K562 (cell line): ENCODE results near the gene ATAD5. TPM values are rescaled to one million over a fixed set of nuclear protein-coding genes. Genes with fewer than 3 reads are reported as not detected.
A peak's percentile ranks its signal among the peaks of the same experiment; 100 is the strongest.

Experiments used
- ATAC-seq: fragments of 200-7000 bp; cut with Tn5 transposase; 3 replicates; pipeline ENCODE4 v1.9.1; 2020; ENCODE audit warnings: moderate library complexity
- BruUV-seq: library from RNA; stranded (reverse); fragments of 400-500 nt; replicated peaks from 2 replicates; lab custom pipeline; 2021; lab: Mats Ljungman, UMichigan
- CTCF ChIA-PET: fragments of 300-600 bp; formaldehyde crosslinking; extraction: SDS; loops from one replicate; lab custom pipeline; 2021; ENCODE audit warnings: low intra/inter-chr PET ratio; lab: Yijun Ruan, JAX
- POLR2A ChIA-PET: fragments of 300-600, 350-650 bp; sonication (Branson Sonifier 250); formaldehyde crosslinking; extraction: SDS; loops from one replicate; lab custom pipeline; 2021; ENCODE audit warnings: antibody characterized with exemption, inconsistent platforms; lab: Yijun Ruan, JAX
- DNase-seq, 4 experiments: peaks; one replicate each; pipeline versions ENCODE4 v3.0.0 to v3.0.0-alpha.2; 2011 to 2018; ENCODE audit warnings: low spot score in 3 of 4, mixed read lengths in 3 of 4; ENCODE audit errors: extremely low read depth in 1 of 4
- FAIRE-seq: peaks from 2 replicates; lab custom pipeline; 2011; peaks lifted over from hg19 to GRCh38; lab: Jason Lieb, UNC
- H2AFZ ChIP-seq: 2 replicates; pipeline ENCODE4 v1.6.0; 2011; ENCODE audit warnings: low read depth, low read length, control low read depth, inconsistent platforms
- H3K27ac ChIP-seq: fragments of 200-600 bp; 3 replicates; pipeline ENCODE4 v1.8.0; 2011; ENCODE audit warnings: low read depth, mild to moderate bottlenecking, control low read depth, inconsistent platforms, low read length, moderate library complexity, mixed read lengths; ENCODE audit errors: extremely low read depth
- H3K27me3 ChIP-seq, 2 experiments: fragments of 300-600 bp in 1 of 2; 2 replicates in 1 of 2; 3 replicates in 1 of 2; pipeline versions ENCODE4 v1.6.0 to v1.8.0; 2011; ENCODE audit warnings: inconsistent platforms in 2 of 2, low read length in 2 of 2, mild to moderate bottlenecking in 1 of 2, mixed read lengths in 1 of 2, moderate library complexity in 1 of 2; ENCODE audit not compliant: control insufficient read depth in 2 of 2, insufficient read depth in 2 of 2
- H3K36me3 ChIP-seq: fragments of 300-600 bp; 3 replicates; pipeline ENCODE4 v1.8.0; 2011; ENCODE audit warnings: mild to moderate bottlenecking, low read length, inconsistent platforms; ENCODE audit not compliant: control insufficient read depth, insufficient read depth
- H3K4me1 ChIP-seq, 2 experiments: fragments of 200-600 bp in 1 of 2; replicated peaks in 1 of 2; 2 replicates in 1 of 2; 3 replicates in 1 of 2; pipeline versions ENCODE4 v1.5.1 to v1.8.0; 2011; ENCODE audit warnings: inconsistent platforms in 2 of 2, low read length in 2 of 2, mild to moderate bottlenecking in 1 of 2, mixed read lengths in 1 of 2, moderate library complexity in 1 of 2; ENCODE audit not compliant: control insufficient read depth in 2 of 2, insufficient read depth in 2 of 2
- H3K4me2 ChIP-seq: 2 replicates; pipeline ENCODE4 v1.6.1; 2011; ENCODE audit warnings: low read length, control low read depth, inconsistent platforms, mixed read lengths; ENCODE audit not compliant: insufficient read depth
- H3K4me3 ChIP-seq: fragments of 200-600 bp; sonication (generic), shearing (Covaris generic); 2 replicates; pipeline ENCODE4 v1.5.1; 2016; ENCODE audit warnings: control low read depth, inconsistent platforms
- H3K79me2 ChIP-seq: fragments of 200-600 bp; 3 replicates; pipeline ENCODE4 v1.8.0; 2011; ENCODE audit warnings: low read length, inconsistent platforms; ENCODE audit not compliant: control insufficient read depth, insufficient read depth
- H3K9ac ChIP-seq, 2 experiments: 2 replicates each; pipeline versions ENCODE4 v1.6.0 to v1.6.1; 2011; ENCODE audit warnings: low read depth in 2 of 2, low read length in 2 of 2, control low read depth in 1 of 2, inconsistent platforms in 1 of 2, mild to moderate bottlenecking in 1 of 2, mixed read lengths in 1 of 2; ENCODE audit not compliant: insufficient read depth in 1 of 2
- H3K9me1 ChIP-seq: one replicate; pipeline ENCODE4 v1.6.0; 2011; ENCODE audit warnings: inconsistent platforms, mild to moderate bottlenecking, low read length, moderate library complexity; ENCODE audit not compliant: control insufficient read depth, insufficient read depth
- H3K9me3 ChIP-seq: replicated peaks from 2 replicates; pipeline ENCODE4 v1.5.1; 2011; ENCODE audit warnings: low read depth, low read length, inconsistent platforms; ENCODE audit not compliant: control insufficient read depth, insufficient read depth
- H4K20me1 ChIP-seq: replicated peaks from 2 replicates; pipeline ENCODE4 v1.6.1; 2011; ENCODE audit warnings: low read length, inconsistent platforms, mixed read lengths; ENCODE audit not compliant: control insufficient read depth, insufficient read depth
- CREB1 ChIP-seq, 2 experiments: sonication (generic) in 1 of 2; formaldehyde crosslinking in 1 of 2; IDR thresholded peaks; 2 replicates each; pipeline versions ENCODE4 v1.6.1 to v1.8.0; 2012 to 2022; ENCODE audit warnings: inconsistent platforms in 1 of 2, mild to moderate bottlenecking in 1 of 2, missing genetic modification reagents in 1 of 2, moderate library complexity in 1 of 2
- ETS1 ChIP-seq: conservative IDR thresholded peaks from 2 replicates; pipeline ENCODE4 v1.6.1; 2011; ENCODE audit warnings: low read depth, mild to moderate bottlenecking, low read length; ENCODE audit not compliant: control insufficient read depth
- KDM5B ChIP-seq: fragments of 200-600 bp; sonication (generic); IDR thresholded peaks from 2 replicates; pipeline ENCODE4 v1.6.1; 2012; ENCODE audit warnings: low read depth, mild to moderate bottlenecking, moderate library complexity, low read length, control low read depth, inconsistent platforms; ENCODE audit not compliant: insufficient replicate concordance
- OTX1 ChIP-seq: fragments of 450-650 bp; formaldehyde crosslinking; IDR thresholded peaks from 2 replicates; pipeline ENCODE4 v1.4.0; 2022; ENCODE audit warnings: mild to moderate bottlenecking
- POLR2AphosphoS5 ChIP-seq: IDR thresholded peaks from 2 replicates; pipeline ENCODE4 v1.6.1; 2011; ENCODE audit warnings: mild to moderate bottlenecking, low read depth, low read length, moderate library complexity; ENCODE audit not compliant: control insufficient read depth, insufficient read depth
- ZNF395 ChIP-seq: fragments of 200-800 bp; sonication (Bioruptor generic); IDR thresholded peaks from 2 replicates; pipeline ENCODE4 v1.6.1; 2017; ENCODE audit warnings: missing genetic modification characterization, missing compliant biosample characterization
- ZNF77 ChIP-seq: fragments of 250-450 bp; sonication (Bioruptor Pico); IDR thresholded peaks from 2 replicates; pipeline ENCODE4 v1.5.0; 2020
- WGBS: fragments of 100-300 bp; shearing (Covaris generic); methylation state at CpG from one replicate; pipeline ENCODE4 v1.1.6; 2016; ENCODE audit warnings: low coverage, mixed read lengths; ENCODE audit not compliant: insufficient coverage; ENCODE audit errors: missing lambda C conversion rate; 5-methylcytosine and 5-hydroxymethylcytosine counted together
- in situ Hi-C: fragments of 300-500 bp; cut with MboI; formaldehyde crosslinking; loops from 4 replicates; pipeline ENCODE4 v1.15.0; 2018; ENCODE audit warnings: inconsistent platforms, mixed read lengths
- intact Hi-C: fragments of 100-400 bp; cut with micrococcal nuclease; formaldehyde crosslinking; loops from 2 replicates; pipeline ENCODE4 v1.14.2; 2022
- polyA plus RNA-seq, 8 experiments: library from polyadenylated mRNA; depleted of rRNA in 4 of 8; stranded (reverse) in 5 of 8; unstranded in 3 of 8; fragments of >200 nt; fragmentation: Nextera tagmentation in 2 of 8; fragmentation: Illumina TruSeq in 1 of 8; extraction: Ambion mirVana in 2 of 8; extraction: Trizol in 1 of 8; gene quantifications; 2 replicates each; pipeline versions ENCODE4 v1.2.1 to v1.2.3, GENCODE V29; 2011 to 2014; ENCODE audit warnings: inconsistent platforms in 1 of 8, missing spikeins in 1 of 8
- total RNA-seq, 7 experiments: library from RNA; depleted of rRNA in 6 of 7; stranded (reverse); fragments of >200 nt in 6 of 7; fragmentation: Illumina TruSeq in 2 of 7; extraction: Trizol in 2 of 7; gene quantifications; 2 replicates each; pipeline versions ENCODE4 v1.2.1 to v1.2.3, GENCODE V29; 2011 to 2021; ENCODE audit warnings: low replicate concordance in 1 of 7
- TF ChIP-seq, protein P1 (sequence below): fragments of 450-650 bp; IDR thresholded peaks from 2 replicates; pipeline ENCODE4 v1.6.1; 2016; ENCODE audit warnings: low read depth, mild to moderate bottlenecking, moderate library complexity

Gene ATAD5
- total and polyA plus RNA-seq, 9 of the 15 experiments (the other 6 are each of a cell fraction or from before 2014, with no cell fraction given) = 4.6 to 25.6 (median 19.5) TPM

DNA sequence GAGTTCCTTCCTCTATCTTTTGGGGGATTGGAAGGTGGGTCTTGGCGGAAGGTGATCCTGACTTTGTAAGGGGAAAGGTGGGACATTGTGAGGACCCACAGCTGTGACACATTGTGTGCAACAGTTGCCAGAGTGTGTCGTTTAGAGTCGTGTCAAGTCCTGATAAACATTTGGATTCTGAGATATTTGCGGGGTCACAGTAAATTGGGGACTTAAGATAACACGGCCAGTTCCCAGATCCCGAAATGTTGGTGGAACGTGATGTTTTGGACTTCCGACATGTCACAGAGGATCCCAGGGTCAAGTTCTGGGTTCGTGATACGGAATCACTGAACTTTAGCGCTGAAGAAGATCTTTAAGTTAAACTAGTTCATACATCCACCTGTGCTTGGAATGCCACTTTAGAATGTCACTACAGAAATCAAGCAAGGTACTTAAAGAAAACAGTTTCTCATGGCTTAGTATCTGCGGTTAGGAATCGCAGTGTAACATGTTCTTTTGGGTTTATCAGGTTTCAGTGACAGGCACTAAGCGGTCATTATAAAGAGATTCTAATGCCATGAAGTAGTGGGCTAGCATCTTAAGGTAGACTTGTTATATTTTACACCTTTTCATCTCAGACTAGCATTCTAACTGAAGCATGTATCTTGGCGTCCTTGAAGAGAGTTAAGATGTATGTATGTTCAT is 815 bp downstream of the ATAD5 start (continued):
- TF ChIP-seq POLR2AphosphoS5 = 0 out of 2 replicates have a peak, but pooled peaks have one; percentile 17
- 0 out of 2 replicates have a peak, but pooled peaks have one; percentile 11 for TF ChIP-seq CREB1 (IDR thresholded peaks at IDR 0.05)
- no peak for TF ChIP-seq CREB1 (CRISPR knock-in tag; IDR thresholded peaks at IDR 0.05)
- TF ChIP-seq ETS1 = 0 out of 2 replicates have a peak, but pooled peaks have one; percentile 13
- 0 out of 2 replicates have a peak, but pooled peaks have one; percentile 41 for TF ChIP-seq ZNF395 (CRISPR knock-in tag)
- TF ChIP-seq, all 486 proteins: peak for 10

DNA sequence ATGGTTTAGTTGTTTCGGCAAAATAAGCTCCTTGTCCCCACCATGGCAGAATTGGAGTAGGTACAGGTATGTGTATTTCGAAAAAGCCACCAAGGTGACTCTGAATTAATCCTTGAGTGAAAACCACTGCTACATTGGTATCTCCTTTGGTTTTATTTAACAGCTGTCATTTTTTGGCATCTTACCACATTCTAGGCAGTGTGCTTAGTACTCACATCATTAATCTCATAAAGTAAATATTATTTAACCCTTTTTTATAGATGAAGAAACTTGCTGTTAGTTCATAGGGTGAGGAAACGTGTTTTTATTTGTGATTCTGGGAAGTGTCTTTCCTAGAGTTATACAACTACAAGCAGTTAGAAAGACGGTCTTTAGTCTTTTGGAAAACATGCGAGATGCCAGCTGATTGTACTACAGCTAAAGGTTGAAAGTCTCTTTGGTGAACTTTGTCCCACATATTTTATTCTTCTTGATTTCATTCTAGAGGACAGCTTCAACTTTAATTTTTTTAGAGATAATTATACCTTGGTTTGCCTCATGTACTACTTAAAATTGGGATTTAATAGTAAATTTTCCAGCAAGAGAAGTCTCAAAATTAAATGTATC is 6.5 kb downstream of the ATAD5 start:
- no peaks in the 10 kb centered on the region for H4K20me1 ChIP-seq
- DNase-seq (no peak), ATAC-seq (no peak), FAIRE-seq (no peak)
- no peaks in the 10 kb centered on the region for H3K9me3 ChIP-seq
- no peaks in the 10 kb centered on the region for H3K27me3 ChIP-seq
- H3K79me2 ChIP-seq = peaks cover 33% of the 10 kb centered on the region
- H3K4me3 ChIP-seq = no peak overlapping the region
- H3K9ac ChIP-seq = no peak overlapping the region
- peaks cover 82% of the 10 kb centered on the region for H3K36me3 ChIP-seq
- TF ChIP-seq OTX1 (CRISPR knock-in tag) = no peak
- TF ChIP-seq KDM5B = no peak
- TF ChIP-seq ZNF77 = no peak
- TF ChIP-seq, protein P1, sequence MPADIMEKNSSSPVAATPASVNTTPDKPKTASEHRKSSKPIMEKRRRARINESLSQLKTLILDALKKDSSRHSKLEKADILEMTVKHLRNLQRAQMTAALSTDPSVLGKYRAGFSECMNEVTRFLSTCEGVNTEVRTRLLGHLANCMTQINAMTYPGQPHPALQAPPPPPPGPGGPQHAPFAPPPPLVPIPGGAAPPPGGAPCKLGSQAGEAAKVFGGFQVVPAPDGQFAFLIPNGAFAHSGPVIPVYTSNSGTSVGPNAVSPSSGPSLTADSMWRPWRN = no peak
- CTCF ChIA-PET = no interaction called here
- in situ Hi-C loops (no loop called here), intact Hi-C loops (no loop called here)
- H3K9me1 ChIP-seq = no peaks in the 10 kb centered on the region
- POLR2A ChIA-PET = interaction anchor here (0.5 to 2.0 kb wide), 6 partner anchors 10 to 521 kb away, joined by 3 to 7 read pairs (median 3); partner anchors contain the start of gene CRLF3
- H3K27ac ChIP-seq = no peak overlapping the region
- no peak overlapping the region for H2AFZ ChIP-seq
- H3K4me2 ChIP-seq = no peak overlapping the region
- WGBS = 92% methylated on average over 5 of the region's 5 CpGs
- no TSS peak for BruUV-seq
- no peaks in the 10 kb centered on the region; a peak in 1 of 5 replicates for H3K4me1 ChIP-seq
